Peyer's patch (tissue), 4 donors: ENCODE results near the gene ZNF275. TPM values are rescaled to one million over a fixed set of nuclear protein-coding genes. Genes with fewer than 3 reads are reported as not detected.
A peak's percentile ranks its signal among the peaks of the same experiment; 100 is the strongest.
"Not testable (repeated sequence)": the region's sequence is repeated elsewhere in the genome, so short reads cannot be mapped to it uniquely, and the experiment has no call there.

Source experiments
- DNase-seq, 3 donors: peaks; one replicate each; pipeline ENCODE4 v3.0.0-alpha.2; 2017 to 2019
- H3K27ac ChIP-seq, 4 donors: fragments of 200-600 bp; sonication (generic); one replicate each; pipeline ENCODE4 v1.5.1; 2016 to 2019
- H3K27me3 ChIP-seq, 2 donors: fragments of 200-600 bp; sonication (generic); one replicate each; pipeline ENCODE4 v1.5.1; 2019
- H3K36me3 ChIP-seq, 3 donors: fragments of 200-600 bp; sonication (generic); one replicate each; pipeline ENCODE4 v1.5.1; 2016 to 2019
- H3K4me1 ChIP-seq, 4 donors: fragments of 200-600 bp; sonication (generic); one replicate each; pipeline ENCODE4 v1.5.1; 2016 to 2019
- H3K4me3 ChIP-seq, 4 donors: fragments of 200-600 bp; sonication (generic); 1 replicate in 3 of 4; 2 replicates in 1 of 4; pipeline ENCODE4 v1.5.1; 2016 to 2019; ENCODE audit warnings: mild to moderate bottlenecking in 1 of 4
- H3K9me3 ChIP-seq, 4 donors: fragments of 200-600 bp; sonication (generic); one replicate each; pipeline ENCODE4 v1.5.1; 2016 to 2019; ENCODE audit warnings: mild to moderate bottlenecking in 1 of 4
- CTCF ChIP-seq, 6 experiments: fragments of 450-650 bp in 4 of 6; fragments of 200-600 bp in 2 of 6; sonication (generic) in 1 of 6; IDR thresholded peaks; one replicate each; pipeline ENCODE4 v1.5.1; 2017 to 2019; ENCODE audit warnings: antibody characterized with exemption in 6 of 6, mild to moderate bottlenecking in 3 of 6, moderate library complexity in 1 of 6
- POLR2A ChIP-seq, 2 donors: fragments of 450-650 bp; IDR thresholded peaks; one replicate each; pipeline ENCODE4 v1.5.1; 2017; ENCODE audit warnings: antibody characterized with exemption in 2 of 2, mild to moderate bottlenecking in 2 of 2, moderate library complexity in 2 of 2
- total RNA-seq, 4 donors: library from RNA; depleted of rRNA; stranded (reverse); fragments of >200 nt; gene quantifications; one replicate each; pipeline ENCODE4 v1.1.0, GENCODE V29; 2016

The ZNF275 gene
- total RNA-seq, 4 donors from 2014 or later = 4.0 to 12.4 (median 7.2) TPM

DNA sequence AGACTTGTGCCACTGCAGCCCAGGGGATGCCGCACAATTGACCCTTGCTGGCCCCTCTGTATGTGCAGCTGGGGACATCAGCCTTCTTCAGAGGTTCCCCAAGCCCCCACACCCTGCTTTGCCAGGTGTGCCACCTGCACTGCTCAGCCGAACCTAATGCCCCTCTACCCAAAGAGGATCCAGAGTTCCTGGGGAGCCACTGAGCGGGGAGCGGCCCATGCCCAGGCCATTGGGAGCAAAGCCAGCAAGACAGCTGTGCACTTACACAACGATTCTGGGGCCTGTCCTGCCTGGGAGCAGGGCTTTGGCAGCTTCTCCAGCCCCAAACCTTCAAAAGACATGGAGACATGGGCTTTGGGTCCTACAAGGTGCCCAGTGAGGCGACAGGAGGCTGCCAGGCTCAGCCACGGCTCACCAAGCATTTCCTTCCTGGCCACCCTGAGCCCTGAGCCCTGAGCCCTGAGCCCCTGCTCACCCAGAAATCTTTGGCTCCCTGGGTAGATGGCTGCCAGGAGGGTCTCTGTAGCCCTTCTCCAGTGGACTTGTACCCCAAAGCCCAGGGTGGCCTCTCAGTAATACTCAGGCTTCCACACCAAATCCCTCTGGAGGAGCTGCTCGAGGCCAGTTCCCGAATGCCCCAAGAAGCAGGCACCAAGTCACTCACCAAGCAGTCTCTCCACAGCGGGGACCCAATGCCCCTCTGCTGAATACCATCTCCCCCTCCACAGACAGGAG, 54.2 kb downstream of the ZNF275 start:
- no peaks in the 10 kb centered on the region for H3K9me3 ChIP-seq
- TF ChIP-seq CTCF (IDR thresholded peaks at IDR 0.05) = no peak
- no peak for TF ChIP-seq POLR2A (IDR thresholded peaks at IDR 0.05)
- H3K27ac ChIP-seq = no peak overlapping the region
- no peaks in the 10 kb centered on the region for H3K27me3 ChIP-seq
- no peak overlapping the region for H3K4me3 ChIP-seq
- H3K4me1 ChIP-seq = no peaks in the 10 kb centered on the region
- DNase-seq = peak in 1 of 3 donors; percentile 12
- H3K36me3 ChIP-seq = no peaks in the 10 kb centered on the region

GRCh38 chrX:153388722-153389459, 54.9 kb downstream of the ZNF275 start:
- peak in 1 of 3 donors; percentile 6 for DNase-seq
- Histone ChIP-seq H3K36me3 (no peaks in the 10 kb centered on the region), H3K9me3 (no peaks in the 10 kb centered on the region), H3K27ac (no peak overlapping the region), H3K4me1 (no peaks in the 10 kb centered on the region), H3K4me3 (no peak overlapping the region), H3K27me3 (no peaks in the 10 kb centered on the region)
- TF ChIP-seq POLR2A (IDR thresholded peaks at IDR 0.05) = no peak
- TF ChIP-seq CTCF (IDR thresholded peaks at IDR 0.05) = no peak

- H3K27me3 ChIP-seq, DNase-seq, H3K9me3 ChIP-seq, H3K27ac ChIP-seq, H3K36me3 ChIP-seq, H3K4me3 ChIP-seq, H3K4me1 ChIP-seq: not testable (repeated sequence)
Observed at GRCh38 chrX:153389460-153389768, 55.5 kb downstream of the ZNF275 start.

DNA sequence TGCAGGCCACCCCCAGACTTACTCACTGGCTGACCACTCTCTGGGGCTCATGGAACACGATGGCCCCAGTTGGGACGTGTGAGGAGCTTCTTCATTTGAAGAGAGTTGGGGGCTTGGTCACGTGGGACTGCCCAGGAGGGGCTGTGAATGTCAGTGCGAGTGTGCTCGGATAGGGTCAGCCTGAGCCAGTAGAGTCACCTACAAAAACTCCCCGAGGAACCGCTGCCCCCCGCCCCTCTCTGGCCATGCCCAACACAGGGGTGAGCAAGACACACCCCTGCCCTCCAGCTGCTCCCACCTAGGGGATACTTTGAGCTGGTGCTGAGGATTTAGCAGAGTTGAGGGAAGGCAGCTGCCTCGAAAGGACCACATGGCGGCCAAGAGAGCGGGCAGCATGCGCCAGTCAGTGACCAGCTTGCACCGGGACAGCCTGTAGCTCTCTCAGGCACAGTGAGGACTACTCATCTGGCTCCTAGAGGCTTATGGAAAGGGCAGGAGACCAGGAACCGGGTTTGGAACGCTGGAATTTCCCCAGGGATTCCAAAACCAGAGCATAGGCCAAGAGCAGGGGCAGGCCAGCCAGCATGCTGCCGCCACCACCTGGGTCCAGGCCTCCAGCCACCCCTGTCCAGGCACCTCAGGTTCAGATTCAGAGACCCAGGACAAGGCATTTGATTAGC, 58.8 kb downstream of the ZNF275 start:
- H3K4me3 ChIP-seq = no peak overlapping the region
- H3K9me3 ChIP-seq = no peaks in the 10 kb centered on the region
- H3K4me1 ChIP-seq = no peaks in the 10 kb centered on the region
- no peaks in the 10 kb centered on the region for H3K36me3 ChIP-seq
- DNase-seq = peak in 1 of 3 donors; percentile 36
- H3K27me3 ChIP-seq = no peaks in the 10 kb centered on the region
- TF ChIP-seq CTCF (IDR thresholded peaks at IDR 0.05) (no peak), POLR2A (IDR thresholded peaks at IDR 0.05) (no peak)
- H3K27ac ChIP-seq = no peak overlapping the region

GRCh38 chrX:153394612-153395011, 60.7 kb downstream of the ZNF275 start:
- no peak overlapping the region for H3K4me3 ChIP-seq
- H3K4me1 ChIP-seq = no peaks in the 10 kb centered on the region
- no peaks in the 10 kb centered on the region for H3K27me3 ChIP-seq
- H3K27ac ChIP-seq = no peak overlapping the region
- TF ChIP-seq POLR2A (IDR thresholded peaks at IDR 0.05) (no peak), CTCF (IDR thresholded peaks at IDR 0.05) (no peak)
- no peaks in the 10 kb centered on the region for H3K9me3 ChIP-seq
- no peak for DNase-seq
- H3K36me3 ChIP-seq = no peaks in the 10 kb centered on the region
